Transverse colon (tissue), 4 donors: Measurements from ENCODE around the gene FANCC. TPM values are rescaled to one million over a fixed set of nuclear protein-coding genes. Genes with fewer than 3 reads are reported as not detected.
A peak's percentile ranks its signal among the peaks of the same experiment; 100 is the strongest.
"Not testable (repeated sequence)": the region's sequence is repeated elsewhere in the genome, so short reads cannot be mapped to it uniquely, and the experiment has no call there.

ENCODE experiments used
- DNase-seq: peaks from one replicate; pipeline ENCODE4 v3.0.0-alpha.2; 2019
- H3K27ac ChIP-seq, 4 donors: fragments of 200-600 bp; sonication (generic); 2 replicates each; pipeline ENCODE4 v1.5.1; 2016 to 2018; ENCODE audit warnings: inconsistent platforms in 4 of 4
- H3K27me3 ChIP-seq: fragments of 200-600 bp; sonication (generic); 2 replicates; pipeline ENCODE4 v1.5.1; 2017; ENCODE audit warnings: inconsistent platforms
- H3K36me3 ChIP-seq, 4 donors: fragments of 200-600 bp; sonication (generic); 2 replicates each; pipeline ENCODE4 v1.5.1; 2017 to 2019; ENCODE audit warnings: inconsistent platforms in 4 of 4
- H3K4me1 ChIP-seq, 4 donors: fragments of 200-600 bp; sonication (generic); 2 replicates each; pipeline ENCODE4 v1.5.1; 2017 to 2020; ENCODE audit warnings: inconsistent platforms in 4 of 4
- H3K4me3 ChIP-seq, 4 donors: fragments of 200-600 bp; sonication (generic); 1 replicate in 1 of 4; 2 replicates in 3 of 4; pipeline versions ENCODE4 v1.5.1 to v1.6.1; 2017 to 2019; ENCODE audit warnings: inconsistent platforms in 4 of 4
- H3K9me3 ChIP-seq, 2 donors: fragments of 200-600 bp; sonication (generic); 2 replicates each; pipeline ENCODE4 v1.5.1; 2017 to 2019; ENCODE audit warnings: inconsistent platforms in 2 of 2
- CTCF ChIP-seq, 5 experiments: fragments of 200-600 bp in 3 of 5; fragments of 450-650 bp in 2 of 5; sonication (generic) in 3 of 5; IDR thresholded peaks; 1 replicate in 2 of 5; 2 replicates in 3 of 5; pipeline ENCODE4 v1.5.1; 2016 to 2017; ENCODE audit warnings: antibody characterized with exemption in 5 of 5, inconsistent platforms in 3 of 5, mild to moderate bottlenecking in 2 of 5, moderate library complexity in 1 of 5
- EP300 ChIP-seq: sonication (generic); formaldehyde crosslinking; IDR thresholded peaks from one replicate; pipeline ENCODE4 v1.6.1; 2017; ENCODE audit warnings: antibody characterized with exemption, low read depth
- POLR2A ChIP-seq: fragments of 450-650 bp; IDR thresholded peaks from one replicate; pipeline ENCODE4 v1.6.1; 2016; ENCODE audit warnings: antibody characterized with exemption, mild to moderate bottlenecking, moderate library complexity
- POLR2AphosphoS5 ChIP-seq, 3 donors: sonication (generic); formaldehyde crosslinking; IDR thresholded peaks; one replicate each; pipeline ENCODE4 v1.6.1; 2016; ENCODE audit warnings: antibody characterized with exemption in 3 of 3
- WGBS, 2 donors: methylation state at CpG; one replicate each; pipeline ENCODE4 v1.1.5; 2018; ENCODE audit warnings: low coverage in 1 of 2; 5-methylcytosine and 5-hydroxymethylcytosine counted together
- in situ Hi-C, 4 donors: fragments of 200-750 bp; cut with MboI; loops; one replicate each; pipeline versions ENCODE4 v1.15.0 to v1.15.1; 2017; ENCODE audit warnings: low sequenced_read_pairs in 3 of 4, low pct_ligation_motif_present in 1 of 4, low pct_unique_long_range_greater_than_20kb in 1 of 4
- intact Hi-C: fragments of 100-400 bp; cut with DNase I; formaldehyde crosslinking; loops from one replicate; pipeline ENCODE4 v1.15.1; 2023; ENCODE audit warnings: low total_unique reads
- total RNA-seq, 4 donors: library from RNA; depleted of rRNA; stranded (reverse); fragments of >200 nt; gene quantifications; one replicate each; pipeline ENCODE4 v1.1.0, GENCODE V29; 2016

FANCC gene
- total RNA-seq, 4 donors from 2014 or later, result 4.0 to 10.3 (median 9.5) TPM

- H3K27ac ChIP-seq, result no peak overlapping the region
- in situ Hi-C loops, result no loop called here
- peaks cover 0 to 6% of the 10 kb centered on the region in 2 donors for H3K9me3 ChIP-seq
- DNase-seq, result no peak
- H3K27me3 ChIP-seq, result no peaks in the 10 kb centered on the region
- H3K36me3 ChIP-seq, result no peaks in the 10 kb centered on the region
- H3K4me1 ChIP-seq, result no peaks in the 10 kb centered on the region
- intact Hi-C loops, result no loop called here
- no peak overlapping the region for H3K4me3 ChIP-seq
- 88 to 94% methylated on average over 5 of the region's 5 CpGs for WGBS, 2 donors
- TF ChIP-seq POLR2AphosphoS5 (IDR thresholded peaks at IDR 0.05) (no peak), CTCF (IDR thresholded peaks at IDR 0.05) (no peak), EP300 (no peak), POLR2A (no peak)
Observed at GRCh38 chr9:95330720-95331404, 13.4 kb upstream of the FANCC start.

- H3K4me3 ChIP-seq, H3K27ac ChIP-seq, H3K36me3 ChIP-seq, intact Hi-C loops, in situ Hi-C loops, DNase-seq, H3K4me1 ChIP-seq, H3K27me3 ChIP-seq, H3K9me3 ChIP-seq: not testable (repeated sequence)
- 67 to 73% methylated on average over 4 to 6 of the region's 6 CpGs for WGBS, 2 donors
Observed at GRCh38 chr9:95329061-95329460, 11.6 kb upstream of the FANCC start.

GRCh38 chr9:95327239-95327865, 9.8 kb upstream of the FANCC start:
- 40 to 68% methylated on average over 1 of the region's 1 CpG for WGBS, 2 donors
- Histone ChIP-seq H3K9me3 (peaks cover 0 to 6% of the 10 kb centered on the region in 2 donors), H3K27me3 (no peaks in the 10 kb centered on the region), H3K36me3 (no peaks in the 10 kb centered on the region), H3K4me3 (no peak overlapping the region), H3K4me1 (no peaks in the 10 kb centered on the region), H3K27ac (no peak overlapping the region)
- DNase-seq, result no peak
- in situ Hi-C loops (no loop called here), intact Hi-C loops (no loop called here)
- TF ChIP-seq POLR2A (no peak), EP300 (no peak), POLR2AphosphoS5 (IDR thresholded peaks at IDR 0.05) (no peak), CTCF (IDR thresholded peaks at IDR 0.05) (no peak)

GRCh38 chr9:95325221-95325620, 7.7 kb upstream of the FANCC start:
- no peaks in the 10 kb centered on the region for H3K4me1 ChIP-seq
- in situ Hi-C loops (no loop called here), intact Hi-C loops (no loop called here)
- no peak overlapping the region for H3K27ac ChIP-seq
- no peaks in the 10 kb centered on the region for H3K27me3 ChIP-seq
- WGBS, 2 donors, result 50 to 54% methylated on average over 1 of the region's 1 CpG
- no peak for DNase-seq
- H3K4me3 ChIP-seq, result no peak overlapping the region
- H3K9me3 ChIP-seq, result peaks cover 0 to 6% of the 10 kb centered on the region in 2 donors
- no peak for TF ChIP-seq POLR2A
- no peak for TF ChIP-seq POLR2AphosphoS5 (IDR thresholded peaks at IDR 0.05)
- H3K36me3 ChIP-seq, result no peaks in the 10 kb centered on the region

- Histone ChIP-seq H3K9me3 (no peaks in the 10 kb centered on the region), H3K4me1 (peaks cover under 1 to 14% (median 8%) of the 10 kb centered on the region in 4 donors), H3K36me3 (no peaks in the 10 kb centered on the region), H3K4me3 (peak overlapping the region; percentile 68 to 99 (median 90)), H3K27ac (peak overlapping the region; percentile 94 to 99 (median 96)), H3K27me3 (no peaks in the 10 kb centered on the region)
- TF ChIP-seq CTCF (IDR thresholded peaks at IDR 0.05) (no peak), POLR2A (no peak), POLR2AphosphoS5 (IDR thresholded peaks at IDR 0.05) (no peak), EP300 (no peak)
- in situ Hi-C loops (loop anchor here in 1 of 4 donors (25.0 kb wide), 1 partner anchor 194 kb away; the partner anchor contains the start of gene PTCH1), intact Hi-C loops (loop anchor here (5.0 to 10.0 kb wide), 2 partner anchors 197 to 559 kb away; partner anchors contain the start of genes ERCC6L2 and PTCH1)
- DNase-seq, result no peak
- 4 to 8% methylated on average over 5 to 10 of the region's 10 CpGs for WGBS, 2 donors
Observed at GRCh38 chr9:95317893-95318211, 343 bp upstream of the FANCC start.
